ENCODE measurements around the gene TMEM260.

The TMEM260 gene

DNA sequence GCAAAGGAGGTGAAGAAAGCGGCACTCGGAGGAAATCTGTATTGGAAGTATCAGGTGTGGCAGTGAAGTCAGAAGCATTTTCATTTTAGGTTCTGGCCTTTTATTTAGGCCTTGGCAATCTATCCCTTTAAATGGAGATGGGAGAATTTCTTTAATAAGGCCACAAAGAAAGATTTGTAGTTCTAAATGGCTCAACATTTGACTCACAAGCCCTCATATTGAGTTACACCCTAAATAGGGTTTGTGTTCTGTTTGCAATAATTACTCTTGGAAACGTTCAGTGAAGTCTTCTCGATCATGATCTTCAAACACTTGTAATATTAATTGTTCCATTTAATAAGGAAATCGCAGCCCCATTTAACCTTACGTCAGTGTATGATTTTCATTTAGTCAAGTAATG lies 25.3 kb upstream of the TMEM260 start:
- TF ChIP-seq, protein P1, sequence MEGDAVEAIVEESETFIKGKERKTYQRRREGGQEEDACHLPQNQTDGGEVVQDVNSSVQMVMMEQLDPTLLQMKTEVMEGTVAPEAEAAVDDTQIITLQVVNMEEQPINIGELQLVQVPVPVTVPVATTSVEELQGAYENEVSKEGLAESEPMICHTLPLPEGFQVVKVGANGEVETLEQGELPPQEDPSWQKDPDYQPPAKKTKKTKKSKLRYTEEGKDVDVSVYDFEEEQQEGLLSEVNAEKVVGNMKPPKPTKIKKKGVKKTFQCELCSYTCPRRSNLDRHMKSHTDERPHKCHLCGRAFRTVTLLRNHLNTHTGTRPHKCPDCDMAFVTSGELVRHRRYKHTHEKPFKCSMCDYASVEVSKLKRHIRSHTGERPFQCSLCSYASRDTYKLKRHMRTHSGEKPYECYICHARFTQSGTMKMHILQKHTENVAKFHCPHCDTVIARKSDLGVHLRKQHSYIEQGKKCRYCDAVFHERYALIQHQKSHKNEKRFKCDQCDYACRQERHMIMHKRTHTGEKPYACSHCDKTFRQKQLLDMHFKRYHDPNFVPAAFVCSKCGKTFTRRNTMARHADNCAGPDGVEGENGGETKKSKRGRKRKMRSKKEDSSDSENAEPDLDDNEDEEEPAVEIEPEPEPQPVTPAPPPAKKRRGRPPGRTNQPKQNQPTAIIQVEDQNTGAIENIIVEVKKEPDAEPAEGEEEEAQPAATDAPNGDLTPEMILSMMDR (IDR thresholded peaks at IDR 0.05): no peak
- Histone ChIP-seq H3K4me3 (no peak overlapping the region), H3K27ac (no peak overlapping the region)
- no peak for DNase-seq (ENCODE audit: low spot score)

DNA sequence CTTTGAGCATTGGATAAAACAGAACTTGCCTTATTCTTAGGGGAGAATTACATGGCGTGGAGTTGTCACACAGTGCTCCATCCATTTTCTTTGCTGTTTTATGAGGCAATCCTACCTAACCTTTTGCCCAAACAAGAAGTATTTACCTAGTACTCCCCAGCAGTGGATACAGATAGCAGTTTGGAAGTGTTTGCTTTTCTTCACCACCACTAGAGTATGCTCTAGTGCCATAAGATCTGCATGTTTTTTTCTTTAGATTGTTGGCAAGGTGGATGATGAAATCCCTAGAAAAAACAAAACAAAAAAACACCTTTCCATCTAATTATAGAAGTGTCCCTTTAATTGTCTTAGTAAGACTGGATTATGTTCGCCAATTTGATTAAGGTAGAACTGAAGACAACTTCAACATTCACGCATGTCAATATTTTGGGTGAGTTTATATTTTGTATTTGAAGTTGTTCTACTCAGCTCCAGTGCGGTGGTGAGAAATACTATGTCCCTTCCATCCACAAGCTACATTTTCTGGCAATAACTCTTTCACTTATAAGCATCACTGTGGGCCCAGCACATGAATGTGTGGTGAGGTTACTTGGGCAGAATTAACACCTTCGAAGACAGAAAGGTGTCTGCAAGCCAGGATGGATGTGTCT lies 23.6 kb upstream of the TMEM260 start:
- DNase-seq (ENCODE audit: low spot score): no peak
- Histone ChIP-seq H3K27ac (no peak overlapping the region), H3K4me3 (no peak overlapping the region)
- TF ChIP-seq, protein P1 (IDR thresholded peaks at IDR 0.05): no peak

DNA sequence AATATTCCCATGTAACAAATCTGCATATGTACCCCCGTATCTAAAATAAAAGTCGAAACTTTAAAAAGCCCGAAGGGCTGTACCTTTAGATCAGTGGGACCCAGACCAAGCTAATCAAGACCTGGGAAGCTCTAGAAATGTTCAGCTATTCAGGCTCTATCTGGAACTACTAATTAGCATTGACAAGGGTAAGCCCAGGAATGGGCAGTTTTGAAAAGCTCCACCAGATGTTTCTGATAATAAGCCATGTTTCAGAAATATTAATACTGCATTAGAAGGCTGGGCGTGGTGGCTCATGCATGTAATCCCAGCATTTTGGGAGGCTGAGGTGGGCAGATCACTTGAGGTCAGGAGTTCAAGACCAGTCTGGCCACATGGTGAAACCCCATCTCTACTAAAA lies 20.4 kb upstream of the TMEM260 start:
- DNase-seq (ENCODE audit: low spot score): no peak
- Histone ChIP-seq H3K4me3 (no peak overlapping the region), H3K27ac (no peak overlapping the region)
- TF ChIP-seq, protein P1 (IDR thresholded peaks at IDR 0.05): no peak

DNA sequence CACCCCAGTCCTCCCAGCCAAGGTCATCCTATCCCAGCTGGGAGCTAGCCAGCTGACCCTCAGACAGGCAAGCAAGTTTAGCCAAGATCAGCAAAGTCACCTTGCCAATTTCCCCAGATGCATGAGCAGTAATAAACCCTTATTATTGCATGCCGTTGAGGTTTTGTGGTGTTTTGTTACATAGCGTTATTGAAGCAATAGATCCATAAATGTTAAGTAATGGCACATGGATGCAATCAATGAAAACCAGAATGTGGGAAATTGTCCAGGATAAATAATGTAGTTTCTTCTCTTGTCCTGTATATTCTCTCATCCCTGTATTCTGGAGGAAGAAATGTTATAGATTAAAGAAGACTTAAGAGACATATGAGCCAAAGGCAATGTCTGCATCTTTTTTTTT lies 18.0 kb upstream of the TMEM260 start:
- TF ChIP-seq, protein P1 (IDR thresholded peaks at IDR 0.05): no peak
- Histone ChIP-seq H3K27ac (no peak overlapping the region), H3K4me3 (no peak overlapping the region)
- no peak for DNase-seq (ENCODE audit: low spot score)

DNA sequence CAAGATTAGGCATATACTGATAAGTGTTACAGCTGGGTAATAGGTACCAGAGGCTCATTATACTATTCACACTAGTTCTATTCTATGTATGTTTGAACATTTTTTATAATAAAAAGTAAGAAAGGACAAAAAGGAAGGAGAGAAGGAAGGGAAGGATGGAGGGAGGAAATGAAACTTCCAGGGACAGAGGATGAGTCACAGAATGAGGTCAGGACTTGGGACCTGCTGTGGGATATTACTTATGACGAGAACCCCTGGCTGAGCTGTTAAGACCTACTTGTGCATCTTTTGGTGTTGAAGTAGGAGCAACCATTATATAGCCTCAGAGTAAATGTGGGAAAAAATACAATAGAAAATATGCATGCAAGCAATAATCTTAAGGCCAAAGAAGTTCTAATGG lies 16.7 kb upstream of the TMEM260 start:
- H3K4me3 ChIP-seq: no peak overlapping the region
- no peak overlapping the region for H3K27ac ChIP-seq
- DNase-seq (ENCODE audit: low spot score): no peak
- TF ChIP-seq, protein P1 (IDR thresholded peaks at IDR 0.05): no peak

DNA sequence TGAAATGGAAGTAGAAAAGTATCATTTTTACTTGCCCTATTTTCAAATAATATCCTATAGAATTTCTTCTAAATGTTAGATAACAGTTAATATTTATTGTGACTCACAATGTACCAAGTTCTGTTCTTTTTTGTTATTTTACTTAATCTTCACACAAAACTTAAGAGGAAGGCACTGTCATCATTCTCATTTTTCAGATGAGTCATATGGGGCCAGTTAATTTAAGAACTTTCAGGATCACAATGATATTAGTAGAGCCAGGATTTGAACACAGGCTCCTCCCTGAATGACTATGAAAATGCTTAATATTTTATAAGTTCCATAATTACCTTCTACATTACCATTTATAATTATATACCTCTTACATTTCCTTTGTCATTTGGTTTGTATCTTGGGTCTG lies 10.4 kb upstream of the TMEM260 start:
- DNase-seq (ENCODE audit: low spot score): no peak
- no peak overlapping the region for H3K27ac ChIP-seq
- TF ChIP-seq, protein P1 (IDR thresholded peaks at IDR 0.05): no peak
- no peak overlapping the region for H3K4me3 ChIP-seq

DNA sequence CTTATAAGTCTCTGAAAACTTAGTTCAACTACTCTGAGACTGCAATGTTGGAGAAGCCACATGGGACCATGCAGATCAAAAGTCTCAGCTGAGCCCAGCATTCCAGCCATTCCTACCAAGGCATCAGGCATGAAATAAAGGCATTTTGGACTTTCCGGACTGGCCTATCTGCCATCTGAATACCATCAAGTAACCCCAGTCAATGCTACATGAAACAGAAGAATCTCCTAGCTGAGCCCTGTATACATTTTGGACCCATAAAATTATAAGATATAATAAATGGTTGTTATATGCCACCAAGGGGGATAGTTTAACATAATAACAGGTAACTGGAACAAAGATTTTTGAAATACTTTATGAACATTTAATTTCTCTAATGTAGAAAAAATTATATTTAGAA lies 9.3 kb upstream of the TMEM260 start:
- Histone ChIP-seq H3K4me3 (no peak overlapping the region), H3K27ac (no peak overlapping the region)
- DNase-seq (ENCODE audit: low spot score): no peak
- TF ChIP-seq, protein P1 (IDR thresholded peaks at IDR 0.05): no peak

Measured in coronary artery (tissue), 2 donors.